ENCODE measurements around the gene CENPP. TPM values are rescaled to one million over a fixed set of nuclear protein-coding genes. Genes with fewer than 3 reads are reported as not detected.

CENPP gene
- total RNA-seq, 1 donor from 2014 or later: 3.3 TPM

DNA sequence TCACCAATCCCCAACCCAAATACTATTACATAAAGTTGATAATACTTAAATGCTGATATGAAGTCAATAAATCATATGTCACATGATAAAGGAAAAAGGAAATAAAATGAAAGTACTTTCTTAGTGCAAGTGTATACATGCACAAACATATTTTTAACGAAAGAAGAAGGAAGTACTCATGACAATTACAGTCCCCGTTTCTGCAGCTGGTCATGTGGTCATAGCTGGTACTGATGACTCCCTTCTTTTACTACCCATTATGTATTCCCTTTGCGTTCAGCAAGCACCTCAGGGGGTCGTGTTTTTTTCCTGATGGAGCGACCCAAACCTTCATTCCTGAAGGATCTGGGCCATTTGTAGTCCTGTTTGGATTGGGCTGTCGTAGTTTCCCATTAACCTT, 27.3 kb downstream of the CENPP start:
- ATAC-seq (no peak), DNase-seq (ENCODE audit: missing footprints) (no peak)
- intact Hi-C loops (cut with DNase I): no loop called here

DNA sequence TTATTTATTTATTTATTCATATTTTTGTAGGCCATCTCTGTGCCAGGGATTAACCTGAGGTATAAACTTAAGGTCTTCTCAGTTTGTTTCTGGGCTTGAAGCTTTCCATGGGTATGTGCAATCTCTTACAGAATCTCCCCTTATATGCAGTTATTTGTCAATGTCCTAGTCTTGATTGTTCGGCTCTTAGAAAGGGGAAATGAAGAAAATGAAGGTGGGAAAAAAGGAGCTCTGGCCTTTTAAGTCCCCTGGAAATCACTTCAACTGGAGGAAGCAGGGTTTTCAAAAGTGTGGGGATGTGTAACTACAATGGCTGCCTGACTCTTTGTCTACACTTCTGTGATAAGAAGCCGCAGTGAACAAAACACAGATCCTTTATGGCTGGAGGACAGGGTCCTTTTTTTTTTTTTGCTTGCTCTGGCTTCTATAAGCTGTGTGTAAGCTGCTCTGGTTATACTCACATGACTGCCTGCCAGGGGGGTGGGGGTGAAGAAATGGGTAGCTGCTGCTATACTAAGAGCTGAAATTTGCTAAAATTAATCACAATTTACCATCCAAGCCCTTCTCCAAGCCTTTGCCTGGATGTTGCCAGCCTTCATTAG, 33.7 kb downstream of the CENPP start:
- ATAC-seq (no peak), DNase-seq (ENCODE audit: missing footprints) (no peak)
- intact Hi-C loops (cut with DNase I): no loop called here

DNA sequence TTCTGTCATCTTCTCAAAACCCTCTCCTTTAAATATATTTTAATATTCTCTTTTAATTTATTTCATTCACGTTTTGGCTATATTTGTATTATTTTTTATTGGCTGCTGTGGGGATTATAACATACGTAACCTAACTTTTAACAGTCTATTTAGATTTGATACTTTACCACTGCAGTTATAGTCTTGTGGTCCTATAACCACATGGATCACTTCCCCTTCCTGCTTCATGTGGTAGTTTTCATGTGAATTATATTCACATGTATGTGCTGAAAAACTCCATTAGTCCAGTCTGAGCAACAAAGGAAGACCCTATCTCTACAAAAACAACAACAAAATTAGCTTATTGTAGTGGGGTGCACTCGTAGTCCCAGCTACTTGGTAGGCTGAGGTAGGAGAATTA, 34.3 kb downstream of the CENPP start:
- no peak for ATAC-seq
- intact Hi-C loops (cut with DNase I): no loop called here
- DNase-seq (ENCODE audit: missing footprints): no peak

DNA sequence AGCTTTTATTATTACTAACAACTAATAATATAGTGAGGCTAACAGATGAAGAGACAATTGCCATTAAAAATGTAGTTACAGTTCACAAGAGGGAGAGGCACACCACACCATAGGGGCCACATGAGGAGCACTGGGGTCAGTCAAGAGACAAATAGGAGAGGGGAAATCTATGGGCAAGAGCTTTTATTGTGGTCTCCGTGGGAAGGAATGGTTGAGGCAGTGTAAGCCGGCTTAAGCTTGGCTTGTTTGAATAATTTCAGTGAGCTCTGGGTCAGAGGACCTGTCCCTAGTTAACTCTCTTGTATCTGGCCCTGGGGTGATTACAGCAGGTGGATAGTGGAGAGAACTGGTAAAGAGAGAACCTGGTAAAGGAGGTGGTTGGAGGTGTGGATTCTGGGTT, 43.3 kb downstream of the CENPP start:
- ATAC-seq (no peak), DNase-seq (ENCODE audit: missing footprints) (no peak)
- intact Hi-C loops (cut with DNase I): no loop called here

DNA sequence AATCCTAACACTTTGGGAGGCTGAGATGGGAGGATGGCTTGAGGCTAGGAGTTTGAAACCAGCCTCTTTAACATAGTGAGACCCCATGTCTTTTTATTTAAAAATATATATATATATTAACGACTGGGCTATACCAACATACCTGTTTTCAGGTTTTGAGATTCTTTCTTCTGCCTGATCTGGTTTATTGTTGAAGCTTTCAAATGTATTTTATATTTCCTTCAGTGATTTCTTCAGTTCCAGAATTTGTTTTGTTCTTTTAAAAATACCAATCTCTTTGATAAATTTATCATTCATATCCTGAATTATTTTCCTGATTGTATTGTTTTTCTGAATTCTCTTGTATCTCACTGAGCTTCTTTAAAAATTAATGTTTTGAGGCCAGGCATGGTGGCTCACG, 47.4 kb downstream of the CENPP start:
- DNase-seq (ENCODE audit: missing footprints): no peak
- no peak for ATAC-seq
- intact Hi-C loops (cut with DNase I): no loop called here

DNA sequence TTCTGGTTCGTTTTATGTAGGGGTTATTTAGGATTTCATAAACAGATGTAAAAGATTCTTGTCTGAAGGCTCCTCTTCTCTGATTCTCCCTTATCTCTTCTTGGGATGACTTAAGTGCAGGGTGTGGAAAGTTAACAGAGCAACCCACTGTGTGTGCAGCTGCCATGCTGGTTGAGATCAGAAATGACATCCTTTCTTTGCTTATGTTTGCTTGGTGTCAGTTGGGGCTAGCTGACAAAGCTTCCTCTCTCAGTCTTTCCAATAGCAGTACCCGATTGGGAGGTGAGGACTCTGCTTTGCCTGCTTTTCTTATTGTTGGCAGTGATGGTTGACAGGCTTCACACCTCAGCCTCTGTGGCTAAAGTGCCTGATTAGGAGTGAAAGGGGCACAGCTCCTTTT, 52.1 kb downstream of the CENPP start:
- no peak for DNase-seq (ENCODE audit: missing footprints)

DNA sequence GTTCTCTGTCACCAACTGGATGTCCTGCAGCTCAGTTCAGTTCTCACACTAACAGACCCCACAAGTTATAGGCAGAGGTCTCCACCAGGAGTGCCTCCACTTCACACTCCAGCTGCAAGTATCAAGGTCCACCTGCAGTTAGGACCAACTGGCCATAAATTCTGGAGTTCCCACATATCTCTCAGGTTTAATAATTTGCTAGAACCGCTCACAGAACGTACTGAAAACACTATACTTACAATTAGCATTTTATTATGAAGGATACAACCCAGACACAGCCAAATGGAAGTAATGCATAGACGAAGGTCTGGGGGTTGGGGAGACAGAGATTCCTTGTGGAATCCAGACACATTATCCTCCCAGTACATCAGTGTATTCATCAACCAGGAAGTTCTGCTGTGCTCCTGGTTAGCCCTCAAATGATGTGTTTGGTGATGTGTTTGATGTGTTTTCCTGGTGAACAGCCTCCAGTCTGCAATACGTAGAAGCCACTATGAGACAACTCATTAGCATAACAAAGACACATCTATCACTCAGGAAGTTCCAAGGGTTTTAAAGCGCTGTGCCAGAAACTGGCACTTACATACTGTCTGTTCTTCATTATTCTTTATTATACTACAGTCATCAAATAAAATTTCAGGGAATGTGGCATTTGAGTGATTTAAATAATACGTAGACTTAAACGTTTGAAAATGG, 53.3 kb downstream of the CENPP start:
- intact Hi-C loops (cut with DNase I): no loop called here
- DNase-seq (ENCODE audit: missing footprints) (no peak), ATAC-seq (no peak)

More for the DNA sequence above, 52.1 kb downstream of the CENPP start:
- intact Hi-C loops (cut with DNase I): no loop called here
- ATAC-seq: no peak

DNA sequence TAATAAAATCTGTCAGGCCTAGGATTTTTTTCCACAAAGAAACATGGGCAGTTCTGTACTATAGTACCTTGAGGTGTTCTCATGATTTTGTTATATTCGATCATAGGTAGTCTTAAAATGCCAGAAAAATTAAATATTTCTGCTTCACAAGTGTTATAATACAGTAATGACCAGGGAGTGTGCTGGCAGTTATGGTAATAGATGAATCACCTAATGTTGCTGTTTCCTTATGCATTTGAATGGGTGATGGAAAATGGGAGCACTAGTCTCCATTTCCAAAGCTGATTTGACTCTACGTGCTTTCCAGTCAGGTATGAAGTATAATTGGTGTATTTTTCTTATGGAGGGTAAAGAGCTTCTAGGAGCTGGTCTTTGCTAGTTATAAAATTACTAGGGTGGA, 54.9 kb downstream of the CENPP start:
- DNase-seq (ENCODE audit: missing footprints) (no peak), ATAC-seq (no peak)
- intact Hi-C loops (cut with DNase I): no loop called here

DNA sequence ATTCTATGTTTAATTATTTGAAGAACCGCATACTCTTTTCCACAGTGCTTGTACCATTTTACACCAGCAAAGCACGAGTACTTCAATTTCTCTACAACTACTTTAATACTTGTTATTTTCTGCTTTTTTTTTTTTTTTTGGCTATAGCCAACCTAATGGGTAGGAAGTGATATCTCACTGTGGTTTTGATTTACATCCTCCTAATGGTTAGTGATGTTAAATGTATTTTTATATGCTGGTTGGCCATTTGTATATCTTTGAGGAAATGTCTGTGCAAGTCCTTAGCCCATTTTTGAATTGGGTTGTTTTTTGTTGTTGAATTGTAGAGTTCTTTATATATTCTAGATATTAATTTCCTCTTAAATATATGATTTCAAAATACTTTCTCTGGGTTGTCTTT, 56.0 kb downstream of the CENPP start:
- no peak for ATAC-seq
- intact Hi-C loops (cut with DNase I): no loop called here

DNA sequence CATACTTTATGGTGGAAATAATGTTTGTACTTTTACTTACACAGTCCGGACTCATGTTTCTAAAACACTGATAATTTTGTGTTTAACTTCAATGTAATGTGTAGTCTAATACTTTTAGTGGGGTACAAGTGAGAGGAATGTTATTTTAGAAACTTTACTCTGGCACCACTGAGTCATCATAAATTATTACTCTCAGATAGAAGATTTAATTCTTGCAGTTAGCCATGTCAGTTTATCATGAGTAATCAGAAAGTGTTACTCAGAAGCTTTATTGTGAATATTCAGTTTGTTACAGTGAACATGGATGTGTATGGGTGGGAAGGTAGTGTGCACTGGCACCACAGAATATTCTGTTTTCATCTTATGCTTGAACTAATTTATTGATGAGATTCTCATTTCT, 58.6 kb downstream of the CENPP start:
- DNase-seq (ENCODE audit: missing footprints): no peak
- intact Hi-C loops (cut with DNase I): no loop called here
- ATAC-seq: no peak

More for the DNA sequence above, 56.0 kb downstream of the CENPP start:
- DNase-seq (ENCODE audit: missing footprints): no peak

DNA sequence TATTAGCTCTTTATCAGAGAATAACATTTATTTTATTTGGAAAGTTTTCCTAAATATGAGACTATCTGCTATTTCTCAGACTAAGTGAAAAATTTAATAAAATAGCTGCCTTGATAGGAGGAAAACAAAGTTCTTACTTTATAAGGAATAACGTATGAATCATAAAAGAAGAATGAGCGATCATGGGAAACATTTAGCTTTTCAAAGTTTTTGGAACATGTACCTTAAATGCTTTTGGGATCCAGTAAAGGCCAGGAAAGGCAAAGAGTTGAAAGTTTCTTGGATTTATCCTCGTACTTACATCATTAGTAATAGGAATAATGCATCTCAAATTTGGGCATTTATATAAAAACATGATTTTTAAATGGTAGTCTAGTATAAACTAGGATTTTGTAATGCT, 59.2 kb downstream of the CENPP start:
- DNase-seq (ENCODE audit: missing footprints): no peak
- intact Hi-C loops (cut with DNase I): no loop called here
- ATAC-seq: peak; percentile 48

DNA sequence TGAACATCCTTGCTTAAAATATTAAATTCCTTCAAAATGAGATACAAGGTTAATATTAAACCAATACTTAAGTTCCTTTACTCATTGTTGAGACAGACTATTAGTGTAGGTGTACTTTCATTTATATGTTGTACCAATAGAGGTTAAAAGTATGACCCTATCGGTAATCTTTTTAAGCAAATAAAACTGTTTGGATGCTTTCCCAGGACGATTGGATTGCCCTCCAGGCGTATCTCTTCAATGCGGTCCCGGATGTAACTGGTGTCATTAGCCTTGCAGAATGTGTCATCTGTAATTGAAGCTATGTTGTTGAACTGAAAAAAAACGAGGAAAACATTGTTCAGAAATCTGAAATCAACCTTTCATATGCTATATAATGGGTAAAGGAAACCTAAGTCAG, 59.7 kb downstream of the CENPP start:
- ATAC-seq: no peak
- DNase-seq (ENCODE audit: missing footprints): no peak
- intact Hi-C loops (cut with DNase I): no loop called here

DNA sequence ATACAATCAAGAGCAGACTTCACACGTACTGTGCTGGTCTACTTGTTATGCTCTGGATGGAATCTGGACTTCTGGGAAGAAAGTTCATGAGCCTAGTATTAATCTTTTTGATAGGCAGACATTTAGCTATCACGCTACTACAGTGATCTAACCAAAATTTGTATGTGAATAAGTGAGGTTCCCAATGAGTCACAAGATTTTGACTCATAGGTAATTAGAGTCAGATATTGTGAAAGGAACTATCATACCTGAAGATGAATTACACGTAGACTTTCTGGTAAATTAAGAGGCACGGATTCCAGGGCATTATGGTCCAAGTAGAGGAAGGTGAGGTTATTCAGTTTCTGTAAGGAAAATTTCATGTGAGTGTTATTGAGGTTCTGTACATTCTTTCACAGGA, 60.2 kb downstream of the CENPP start:
- ATAC-seq (no peak), DNase-seq (ENCODE audit: missing footprints) (no peak)
- intact Hi-C loops (cut with DNase I): no loop called here

DNA sequence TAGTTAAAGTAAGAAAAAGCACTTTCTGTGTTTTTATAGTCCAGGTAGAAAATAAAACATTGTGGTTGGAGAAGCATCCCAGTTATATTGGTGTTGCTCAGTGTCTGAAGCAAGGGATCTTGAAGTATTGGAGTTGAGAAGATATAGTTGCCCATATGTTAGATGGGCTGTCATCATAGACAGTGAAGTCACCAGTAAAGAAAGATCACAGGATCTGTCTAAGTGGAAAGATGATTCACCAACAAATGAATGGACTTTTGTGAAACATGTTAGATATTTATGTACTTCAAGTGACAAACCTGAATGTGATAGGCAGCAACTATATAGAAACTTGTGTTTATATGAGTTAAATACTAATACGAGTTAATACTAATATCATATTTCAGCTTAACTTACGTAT, 66.9 kb downstream of the CENPP start:
- DNase-seq (ENCODE audit: missing footprints) (no peak), ATAC-seq (no peak)
- intact Hi-C loops (cut with DNase I): no loop called here

DNA sequence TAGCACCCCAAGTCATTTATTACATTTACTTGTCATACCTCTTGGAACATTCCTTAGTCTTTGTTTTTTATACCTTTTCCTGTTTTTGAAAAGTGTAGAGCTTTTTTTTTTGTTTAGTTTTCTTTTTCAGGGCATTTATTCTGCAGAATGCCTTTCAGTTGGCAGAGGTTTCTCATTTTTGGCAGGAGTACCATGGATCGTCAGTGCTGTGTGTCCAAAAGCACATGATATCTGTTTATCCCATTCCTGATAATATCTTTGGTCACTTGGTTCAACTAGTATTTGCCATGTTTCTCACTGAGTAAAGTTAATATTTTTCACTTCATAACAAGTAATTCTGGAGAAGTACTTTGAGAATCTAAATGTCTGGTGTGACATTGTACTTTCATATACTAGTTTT, 67.9 kb downstream of the CENPP start:
- intact Hi-C loops (cut with DNase I): no loop called here
- no peak for DNase-seq (ENCODE audit: missing footprints)

DNA sequence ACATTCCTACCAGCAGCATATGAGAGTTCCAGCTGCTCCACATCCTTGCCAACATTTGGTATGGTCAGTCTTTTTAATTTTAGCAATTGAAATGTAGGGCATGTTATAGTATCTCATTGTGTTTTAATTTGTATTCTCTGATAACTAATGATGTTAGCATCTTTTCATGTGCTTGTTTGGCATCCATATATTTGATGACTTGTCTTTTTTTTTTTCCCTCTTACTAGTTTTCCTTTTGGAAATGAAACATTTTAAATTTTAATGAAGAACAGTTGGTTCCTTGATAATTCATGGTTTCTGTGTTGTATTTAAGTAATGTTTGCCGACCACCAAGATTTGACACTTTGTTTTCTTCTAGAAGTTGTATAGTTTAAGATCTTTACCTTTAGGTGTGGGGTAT, 69.9 kb downstream of the CENPP start:
- ATAC-seq (no peak), DNase-seq (ENCODE audit: missing footprints) (no peak)
- intact Hi-C loops (cut with DNase I): no loop called here

More for the DNA sequence above, 67.9 kb downstream of the CENPP start:
- no peak for ATAC-seq

DNA sequence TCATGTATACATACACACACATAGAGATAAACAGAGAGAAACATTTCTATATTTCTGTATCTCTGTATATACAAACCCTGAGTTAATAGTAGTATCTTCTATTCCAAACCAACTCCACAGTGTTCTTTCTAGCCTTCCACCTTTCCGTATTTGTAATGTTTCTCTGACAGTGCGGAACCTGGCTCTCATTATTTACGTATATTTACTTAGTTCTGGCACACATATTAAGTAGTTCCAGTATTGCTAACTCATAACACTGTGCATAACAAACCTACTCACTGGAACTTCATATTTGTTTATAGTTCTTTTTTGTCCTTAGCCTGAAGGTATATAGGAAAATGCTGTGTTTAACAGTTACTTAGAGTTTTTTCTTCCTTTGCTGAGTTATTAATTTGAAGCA, 72.1 kb downstream of the CENPP start:
- DNase-seq (ENCODE audit: missing footprints) (no peak), ATAC-seq (no peak)
- intact Hi-C loops (cut with DNase I): no loop called here

DNA sequence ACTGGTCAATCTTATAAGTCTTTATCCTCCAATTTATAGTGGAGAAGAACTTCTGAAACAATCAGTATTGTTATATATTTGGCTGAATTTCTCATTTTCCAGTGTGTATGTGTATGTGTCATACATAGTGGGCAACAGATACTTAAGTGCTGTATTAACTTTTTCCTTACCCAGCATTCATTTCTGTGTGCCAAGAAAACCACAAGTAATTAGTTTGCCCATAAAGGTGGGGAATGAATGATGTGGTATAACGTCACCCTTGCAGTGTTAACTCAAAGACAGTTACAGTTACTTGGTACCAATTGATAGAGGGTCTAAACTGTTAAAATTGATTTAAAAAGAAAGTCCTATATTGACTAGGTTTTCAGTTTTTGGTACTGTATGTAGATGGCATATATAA, 76.6 kb downstream of the CENPP start:
- intact Hi-C loops (cut with DNase I): no loop called here
- ATAC-seq (no peak), DNase-seq (ENCODE audit: missing footprints) (no peak)

DNA sequence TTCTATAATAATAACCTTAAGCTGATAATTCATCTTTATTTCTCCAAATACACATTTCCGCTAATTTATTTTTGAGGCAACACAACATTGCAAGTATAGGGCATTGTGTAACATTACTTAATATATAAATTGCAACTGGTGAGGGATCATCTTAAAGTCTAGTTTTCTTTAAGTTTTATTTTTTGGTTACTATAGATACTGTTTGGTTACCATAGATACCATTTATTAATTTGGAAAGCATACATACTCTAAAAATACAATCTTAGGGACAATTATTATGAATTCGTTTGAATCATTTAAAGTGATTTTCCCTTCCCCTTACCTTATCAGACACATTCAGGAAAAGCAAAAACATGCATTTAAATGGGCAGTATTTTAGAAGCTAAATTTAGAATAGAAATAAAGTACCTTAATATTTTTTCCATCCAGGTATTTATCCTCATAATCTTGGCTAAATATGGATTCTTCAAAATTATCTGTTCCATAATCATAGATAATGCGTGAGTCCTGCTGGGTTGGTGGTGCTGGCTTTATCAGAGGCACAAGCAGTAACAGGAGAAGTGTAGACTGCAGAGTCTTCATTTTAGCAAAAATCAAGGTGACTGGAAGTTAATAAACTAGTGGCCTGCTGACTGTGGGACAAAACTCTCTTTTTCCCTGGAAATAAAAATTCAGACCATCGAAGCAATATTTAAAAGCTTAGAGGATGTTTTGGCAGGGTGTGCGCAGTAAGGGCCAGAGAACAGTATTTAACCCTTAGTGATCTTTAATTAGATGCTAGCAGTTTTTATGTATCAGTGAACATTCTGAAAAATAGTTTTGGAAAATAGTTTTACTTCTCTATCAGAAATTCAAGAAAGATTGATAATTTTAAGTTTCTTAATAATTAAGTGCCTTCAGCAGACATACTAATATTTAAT, 77.3 kb downstream of the CENPP start:
- ATAC-seq (no peak), DNase-seq (ENCODE audit: missing footprints) (no peak)
- intact Hi-C loops (cut with DNase I): no loop called here
